Natural killer cell (primary cell): ENCODE data around the gene CALCOCO2. TPM values are rescaled to one million over a fixed set of nuclear protein-coding genes. Genes with fewer than 3 reads are reported as not detected.
A peak's percentile ranks its signal among the peaks of the same experiment; 100 is the strongest.

Source experiments
- ATAC-seq, 3 donors: fragments of 150-1000 bp in 2 of 3; fragments of 200-7000 bp in 1 of 3; cut with Tn5 transposase; 1 replicate in 1 of 3; 2 replicates in 2 of 3; pipeline ENCODE4 v1.10.0; 2021; ENCODE audit warnings: mild to moderate bottlenecking in 2 of 3, moderate library complexity in 2 of 3
- DNase-seq, 2 donors: peaks; one replicate each; pipeline versions ENCODE4 v3.0.0 to v3.0.0-alpha.2; 2013 to 2021; ENCODE audit warnings: mixed read lengths in 1 of 2
- H3K27ac ChIP-seq: one replicate; pipeline ENCODE4 v1.5.1; 2013; ENCODE audit warnings: mild to moderate bottlenecking, low read length
- H3K27me3 ChIP-seq: one replicate; pipeline ENCODE4 v1.6.1; 2013; ENCODE audit warnings: low read length; ENCODE audit not compliant: control insufficient read depth, insufficient read depth
- H3K36me3 ChIP-seq: one replicate; pipeline ENCODE4 v1.6.1; 2013; ENCODE audit warnings: low read length; ENCODE audit not compliant: control insufficient read depth, insufficient read depth
- H3K4me1 ChIP-seq: one replicate; pipeline ENCODE4 v1.6.1; 2013; ENCODE audit warnings: low read length; ENCODE audit not compliant: control insufficient read depth, insufficient read depth
- H3K4me3 ChIP-seq: one replicate; pipeline ENCODE4 v1.5.1; 2013; ENCODE audit warnings: low read length
- H3K9me3 ChIP-seq: one replicate; pipeline ENCODE4 v1.6.1; 2013; ENCODE audit warnings: low read length; ENCODE audit not compliant: control insufficient read depth, insufficient read depth
- H3K27ac Mint-ChIP-seq, 2 donors: one replicate each; pipeline ENCODE4 v1.8.0; 2022; ENCODE audit warnings: mild to moderate bottlenecking in 2 of 2, mixed read lengths in 2 of 2, moderate library complexity in 1 of 2
- H3K27me3 Mint-ChIP-seq, 2 donors: one replicate each; pipeline ENCODE4 v1.8.0; 2022; ENCODE audit warnings: low read depth in 2 of 2, mixed read lengths in 2 of 2
- H3K36me3 Mint-ChIP-seq: one replicate; pipeline ENCODE4 v1.8.0; 2022; ENCODE audit warnings: mixed read lengths
- H3K4me1 Mint-ChIP-seq, 2 donors: one replicate each; pipeline ENCODE4 v1.8.0; 2022; ENCODE audit warnings: mixed read lengths in 2 of 2
- H3K4me3 Mint-ChIP-seq: one replicate; pipeline ENCODE4 v1.8.0; 2022; ENCODE audit warnings: mild to moderate bottlenecking, moderate library complexity, mixed read lengths
- H3K9me3 Mint-ChIP-seq, 2 donors: one replicate each; pipeline ENCODE4 v1.8.0; 2022; ENCODE audit warnings: mixed read lengths in 2 of 2
- WGBS: methylation state at CpG from one replicate; pipeline ENCODE4 v1.1.7; 2013; ENCODE audit warnings: missing lambda C conversion rate; ENCODE audit not compliant: insufficient coverage; 5-methylcytosine and 5-hydroxymethylcytosine counted together
- intact Hi-C: fragments of 100-400 bp; cut with micrococcal nuclease; formaldehyde crosslinking; loops from one replicate; pipeline ENCODE4 v1.14.2; 2022
- total RNA-seq, 4 donors: library from RNA; stranded (reverse); fragments of 120-200 nt in 1 of 4; gene quantifications; one replicate each; pipeline versions ENCODE4 v1.2.3 to v1.2.4, GENCODE V29; 2013 to 2022
- TF ChIP-seq, protein P1 (sequence below): fragments of 200-600 bp; IDR thresholded peaks from one replicate; pipeline ENCODE4 v1.8.0; 2022; ENCODE audit warnings: antibody characterized with exemption

CALCOCO2 gene
- total RNA-seq, 3 donors from 2014 or later (not counting 1 experiment from before 2014, with no cell fraction given), result 175 to 188 (median 179) TPM

DNA sequence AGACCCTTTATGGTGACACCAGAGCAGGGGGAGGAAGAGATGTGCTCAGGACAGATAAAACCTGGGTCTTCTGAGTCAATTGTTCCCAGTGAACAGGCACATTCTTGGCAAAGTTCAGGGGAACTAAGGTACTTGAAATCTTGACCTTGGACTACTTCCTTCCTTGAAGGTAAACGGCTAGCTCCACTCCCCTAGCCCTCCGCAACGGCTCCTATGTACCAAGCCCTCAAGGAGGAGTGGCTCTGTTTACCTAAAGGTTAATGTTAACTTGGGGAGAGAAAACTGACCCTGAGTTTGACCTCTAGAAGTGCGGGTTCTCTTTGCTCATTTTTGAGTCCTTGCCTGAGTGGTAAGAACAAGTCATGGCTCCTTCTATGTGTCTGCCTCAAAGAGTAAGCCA is 21.7 kb upstream of the CALCOCO2 start:
- no peak overlapping the region for H3K4me3 Mint-ChIP-seq
- H3K36me3 ChIP-seq, result no peaks in the 10 kb centered on the region
- H3K27me3 Mint-ChIP-seq, result peaks cover 7 to 9% of the 10 kb centered on the region in 2 donors
- no peak overlapping the region for H3K27ac ChIP-seq
- TF ChIP-seq, protein P1, sequence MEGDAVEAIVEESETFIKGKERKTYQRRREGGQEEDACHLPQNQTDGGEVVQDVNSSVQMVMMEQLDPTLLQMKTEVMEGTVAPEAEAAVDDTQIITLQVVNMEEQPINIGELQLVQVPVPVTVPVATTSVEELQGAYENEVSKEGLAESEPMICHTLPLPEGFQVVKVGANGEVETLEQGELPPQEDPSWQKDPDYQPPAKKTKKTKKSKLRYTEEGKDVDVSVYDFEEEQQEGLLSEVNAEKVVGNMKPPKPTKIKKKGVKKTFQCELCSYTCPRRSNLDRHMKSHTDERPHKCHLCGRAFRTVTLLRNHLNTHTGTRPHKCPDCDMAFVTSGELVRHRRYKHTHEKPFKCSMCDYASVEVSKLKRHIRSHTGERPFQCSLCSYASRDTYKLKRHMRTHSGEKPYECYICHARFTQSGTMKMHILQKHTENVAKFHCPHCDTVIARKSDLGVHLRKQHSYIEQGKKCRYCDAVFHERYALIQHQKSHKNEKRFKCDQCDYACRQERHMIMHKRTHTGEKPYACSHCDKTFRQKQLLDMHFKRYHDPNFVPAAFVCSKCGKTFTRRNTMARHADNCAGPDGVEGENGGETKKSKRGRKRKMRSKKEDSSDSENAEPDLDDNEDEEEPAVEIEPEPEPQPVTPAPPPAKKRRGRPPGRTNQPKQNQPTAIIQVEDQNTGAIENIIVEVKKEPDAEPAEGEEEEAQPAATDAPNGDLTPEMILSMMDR, result no peak
- H3K9me3 ChIP-seq, result no peaks in the 10 kb centered on the region
- no peaks in the 10 kb centered on the region for H3K4me1 ChIP-seq
- no peak overlapping the region for H3K27ac Mint-ChIP-seq
- H3K4me1 Mint-ChIP-seq, result peaks cover 0 to 6% of the 10 kb centered on the region in 2 donors
- intact Hi-C loops, result no loop called here
- peaks cover 6% of the 10 kb centered on the region for H3K27me3 ChIP-seq
- DNase-seq (no peak), ATAC-seq (no peak)
- no peak overlapping the region for H3K4me3 ChIP-seq
- H3K9me3 Mint-ChIP-seq, result no peaks in the 10 kb centered on the region
- H3K36me3 Mint-ChIP-seq, result no peaks in the 10 kb centered on the region
- WGBS, result 65% methylated on average over 4 of the region's 4 CpGs

DNA sequence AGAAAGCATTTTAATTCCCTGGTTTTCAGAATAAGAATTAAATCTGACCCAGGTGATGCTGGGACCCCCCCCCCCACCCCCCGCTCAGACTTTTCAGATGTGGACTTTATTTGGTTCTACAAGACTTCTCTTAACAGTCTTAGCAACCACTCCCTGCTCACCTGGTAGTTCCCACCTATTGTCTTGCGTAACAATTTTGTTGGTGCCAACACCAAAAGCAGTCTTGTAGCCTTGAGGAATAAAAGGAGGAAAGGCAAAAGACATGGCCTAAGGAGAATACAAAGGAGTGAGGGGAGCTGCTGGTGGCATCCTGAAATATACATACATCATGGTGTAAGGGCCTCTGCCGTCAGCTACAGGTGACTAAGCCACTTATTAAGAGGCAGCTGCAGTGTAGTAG is 18.8 kb upstream of the CALCOCO2 start:
- no peak overlapping the region for H3K4me3 Mint-ChIP-seq

DNA sequence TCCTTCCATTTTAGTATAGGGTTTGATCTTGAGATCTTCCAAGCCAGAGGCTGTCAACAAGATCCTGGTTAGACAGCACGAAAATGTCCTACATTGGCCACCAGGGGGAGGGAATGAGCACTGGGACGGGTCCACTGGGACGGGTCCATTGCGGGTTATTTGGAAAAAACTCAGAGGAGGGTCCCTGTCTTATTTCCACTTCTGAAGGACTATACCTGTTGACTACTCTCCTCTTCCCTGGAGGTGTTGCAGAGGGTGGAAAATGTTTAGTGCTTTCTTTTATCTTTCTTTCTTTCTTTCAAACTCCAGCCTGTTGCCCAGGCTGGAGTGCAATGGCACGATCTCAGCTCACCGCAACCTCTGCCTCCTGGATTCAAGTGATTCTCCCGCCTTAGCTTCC is 16.3 kb upstream of the CALCOCO2 start:
- TF ChIP-seq, protein P1, result peak; percentile 74
- Mint-ChIP-seq H3K36me3 (no peaks in the 10 kb centered on the region), H3K9me3 (no peaks in the 10 kb centered on the region), H3K27me3 (peaks cover 20 to 25% of the 10 kb centered on the region in 2 donors), H3K4me3 (no peak overlapping the region), H3K4me1 (peaks cover 10% of the 10 kb centered on the region in 2 donors), H3K27ac (no peak overlapping the region)
- ATAC-seq (peak in 2 of 3 donors; percentile 27 to 38), DNase-seq (peak; percentile 40 to 84)
- intact Hi-C loops, result loop anchor here (1.0 to 2.0 kb wide), 2 partner anchors 65 to 218 kb away; no protein-coding TSS in a partner anchor
- no peak overlapping the region for H3K27ac ChIP-seq
- H3K4me1 ChIP-seq, result peaks cover 16% of the 10 kb centered on the region
- H3K9me3 ChIP-seq, result no peaks in the 10 kb centered on the region
- WGBS, result 38% methylated on average over 7 of the region's 7 CpGs
- no peaks in the 10 kb centered on the region for H3K36me3 ChIP-seq
- peaks cover 8% of the 10 kb centered on the region for H3K27me3 ChIP-seq
- no peak overlapping the region for H3K4me3 ChIP-seq

More for the DNA sequence above, 18.8 kb upstream of the CALCOCO2 start:
- no peak for DNase-seq
- no peak overlapping the region for H3K27ac ChIP-seq
- no peaks in the 10 kb centered on the region for H3K9me3 ChIP-seq
- TF ChIP-seq, protein P1, result no peak
- no peaks in the 10 kb centered on the region for H3K9me3 Mint-ChIP-seq
- no peak overlapping the region for H3K4me3 ChIP-seq
- peaks cover 8 to 18% of the 10 kb centered on the region in 2 donors for H3K27me3 Mint-ChIP-seq
- no peak overlapping the region for H3K27ac Mint-ChIP-seq
- H3K4me1 Mint-ChIP-seq, result peaks cover 9% of the 10 kb centered on the region in 2 donors
- 96% methylated on average over 2 of the region's 3 CpGs for WGBS
- no peaks in the 10 kb centered on the region for H3K36me3 ChIP-seq
- no peaks in the 10 kb centered on the region for H3K36me3 Mint-ChIP-seq
- no peak for ATAC-seq
- peaks cover 6% of the 10 kb centered on the region for H3K4me1 ChIP-seq
- intact Hi-C loops, result no loop called here
- H3K27me3 ChIP-seq, result peaks cover 6% of the 10 kb centered on the region

DNA sequence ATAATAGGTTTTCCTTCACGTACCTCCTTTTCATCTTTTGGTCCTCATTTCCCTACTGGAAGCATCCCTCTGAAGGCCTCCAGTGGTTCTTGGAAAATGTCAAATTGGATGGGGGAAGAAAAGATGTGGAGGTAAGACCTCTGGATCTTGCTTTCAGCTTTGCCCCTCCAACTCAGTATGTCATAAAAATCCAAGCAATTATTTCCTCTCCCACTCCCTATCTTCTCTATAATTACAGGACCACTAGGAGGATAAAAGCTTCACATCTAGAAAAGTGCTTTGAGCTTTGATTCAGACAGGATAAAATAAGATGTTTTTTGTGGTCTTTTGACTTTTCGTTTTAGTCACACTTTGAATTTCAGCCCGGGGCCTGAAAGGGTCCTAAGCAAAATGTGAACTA is 15.5 kb upstream of the CALCOCO2 start:
- peaks cover 20 to 25% of the 10 kb centered on the region in 2 donors for H3K27me3 Mint-ChIP-seq
- 60% methylated on average over 3 of the region's 3 CpGs for WGBS

More for the DNA sequence above, 15.5 kb upstream of the CALCOCO2 start:
- DNase-seq (no peak), ATAC-seq (no peak)
- Mint-ChIP-seq H3K36me3 (no peaks in the 10 kb centered on the region), H3K27ac (no peak overlapping the region), H3K9me3 (no peaks in the 10 kb centered on the region), H3K4me3 (no peak overlapping the region), H3K4me1 (peaks cover 10% of the 10 kb centered on the region in 2 donors)
- Histone ChIP-seq H3K27ac (no peak overlapping the region), H3K36me3 (no peaks in the 10 kb centered on the region), H3K27me3 (peaks cover 8% of the 10 kb centered on the region), H3K9me3 (no peaks in the 10 kb centered on the region), H3K4me1 (peaks cover 16% of the 10 kb centered on the region), H3K4me3 (no peak overlapping the region)
- intact Hi-C loops, result loop anchor here (2.0 kb wide), 1 partner anchor 217 kb away; no protein-coding TSS in a partner anchor
- TF ChIP-seq, protein P1, result no peak
